Measurements from ENCODE around the gene GALNT15. TPM values are rescaled to one million over a fixed set of nuclear protein-coding genes. Genes with fewer than 3 reads are reported as not detected.

GALNT15 gene
- total and polyA plus RNA-seq, 12 donors, result 2.9 to 22.8 (median 12.8) TPM

DNA sequence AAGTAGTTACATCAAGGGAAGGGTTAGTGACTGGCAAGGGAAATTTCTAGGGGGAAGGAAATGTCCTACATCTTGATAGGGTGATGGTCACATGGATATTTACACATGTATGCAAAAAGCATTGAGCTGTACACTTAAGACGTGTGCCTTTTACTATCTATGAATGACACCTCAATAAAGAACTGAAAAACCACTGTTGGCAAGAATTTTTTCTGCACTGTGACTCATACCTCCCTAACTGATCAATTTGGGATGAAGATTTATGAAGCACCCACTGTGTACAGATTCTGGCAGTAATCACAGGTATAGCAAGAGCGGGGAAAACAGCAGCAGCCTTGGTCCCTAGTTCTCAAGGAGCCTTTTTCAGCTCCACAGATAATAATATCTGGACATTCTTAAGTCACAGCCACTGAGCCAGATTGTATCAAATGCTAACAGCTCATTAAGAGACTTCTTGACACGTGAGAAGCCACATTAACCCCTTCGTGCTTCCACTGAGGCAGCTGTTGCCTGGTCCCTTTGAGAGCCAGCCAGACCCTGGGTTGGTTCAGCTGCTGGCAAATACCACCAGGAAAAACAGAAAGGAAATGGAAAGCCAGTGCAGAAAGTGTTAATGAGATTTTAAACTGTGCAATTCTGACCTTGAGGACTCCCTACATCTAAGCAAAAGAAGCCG lies 32.0 kb upstream of the GALNT15 start:
- intact Hi-C loops (cut with DNase I), result no loop called here
- 62 to 77% (median 67%) methylated on average over 5 of the region's 5 CpGs for WGBS, 4 donors
- Histone ChIP-seq H3K27ac (no peak overlapping the region), H3K9me3 (replicated peaks in 1 of 3) (no peaks in the 10 kb centered on the region), H3K4me1 (replicated peaks in 1 of 2) (no peaks in the 10 kb centered on the region), H3K27me3 (no peaks in the 10 kb centered on the region), H3K36me3 (replicated peaks in 1 of 2) (no peaks in the 10 kb centered on the region), H3K4me3 (no peak overlapping the region)
- TF ChIP-seq, protein P1, sequence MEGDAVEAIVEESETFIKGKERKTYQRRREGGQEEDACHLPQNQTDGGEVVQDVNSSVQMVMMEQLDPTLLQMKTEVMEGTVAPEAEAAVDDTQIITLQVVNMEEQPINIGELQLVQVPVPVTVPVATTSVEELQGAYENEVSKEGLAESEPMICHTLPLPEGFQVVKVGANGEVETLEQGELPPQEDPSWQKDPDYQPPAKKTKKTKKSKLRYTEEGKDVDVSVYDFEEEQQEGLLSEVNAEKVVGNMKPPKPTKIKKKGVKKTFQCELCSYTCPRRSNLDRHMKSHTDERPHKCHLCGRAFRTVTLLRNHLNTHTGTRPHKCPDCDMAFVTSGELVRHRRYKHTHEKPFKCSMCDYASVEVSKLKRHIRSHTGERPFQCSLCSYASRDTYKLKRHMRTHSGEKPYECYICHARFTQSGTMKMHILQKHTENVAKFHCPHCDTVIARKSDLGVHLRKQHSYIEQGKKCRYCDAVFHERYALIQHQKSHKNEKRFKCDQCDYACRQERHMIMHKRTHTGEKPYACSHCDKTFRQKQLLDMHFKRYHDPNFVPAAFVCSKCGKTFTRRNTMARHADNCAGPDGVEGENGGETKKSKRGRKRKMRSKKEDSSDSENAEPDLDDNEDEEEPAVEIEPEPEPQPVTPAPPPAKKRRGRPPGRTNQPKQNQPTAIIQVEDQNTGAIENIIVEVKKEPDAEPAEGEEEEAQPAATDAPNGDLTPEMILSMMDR (IDR thresholded peaks at IDR 0.05), result no peak
- no peak for TF ChIP-seq POLR2A (IDR thresholded peaks at IDR 0.05)
- no peak for DNase-seq

DNA sequence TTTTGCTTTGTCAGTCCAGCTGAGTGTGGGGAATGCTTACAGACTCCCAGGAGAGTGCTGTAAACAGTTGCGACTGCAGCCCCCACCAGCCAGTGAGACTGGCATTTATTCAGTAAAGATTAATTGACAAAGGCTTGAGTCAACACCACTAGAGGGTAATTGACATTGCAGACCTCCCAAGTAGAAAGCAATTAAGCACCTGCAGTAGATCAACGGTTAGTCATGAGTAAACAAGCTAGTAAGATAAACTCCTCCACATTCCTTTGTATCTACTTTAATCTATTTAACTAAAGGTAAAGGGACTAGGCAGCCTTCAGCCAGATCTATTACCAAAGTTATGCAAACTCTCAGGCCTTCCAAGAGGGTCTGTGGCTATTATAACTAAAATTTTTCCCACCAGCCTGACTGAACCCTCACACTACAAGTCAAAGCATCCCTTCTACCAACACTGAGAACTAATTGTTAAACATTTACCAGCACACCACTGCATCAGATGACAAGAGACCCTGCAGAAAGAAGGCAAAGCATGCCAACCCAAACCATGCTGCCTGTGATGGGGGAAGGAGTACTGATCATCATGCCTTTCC lies 30.5 kb upstream of the GALNT15 start:
- TF ChIP-seq, protein P1 (IDR thresholded peaks at IDR 0.05), result no peak
- TF ChIP-seq POLR2A (IDR thresholded peaks at IDR 0.05), result no peak
- Histone ChIP-seq H3K9me3 (replicated peaks in 1 of 3) (no peaks in the 10 kb centered on the region), H3K27ac (no peak overlapping the region), H3K4me3 (no peak overlapping the region), H3K4me1 (replicated peaks in 1 of 2) (no peaks in the 10 kb centered on the region), H3K27me3 (no peaks in the 10 kb centered on the region), H3K36me3 (replicated peaks in 1 of 2) (no peaks in the 10 kb centered on the region)
- 43 to 77% (median 62%) methylated on average over 2 of the region's 2 CpGs for WGBS, 4 donors
- intact Hi-C loops (cut with DNase I), result no loop called here
- DNase-seq, result no peak

DNA sequence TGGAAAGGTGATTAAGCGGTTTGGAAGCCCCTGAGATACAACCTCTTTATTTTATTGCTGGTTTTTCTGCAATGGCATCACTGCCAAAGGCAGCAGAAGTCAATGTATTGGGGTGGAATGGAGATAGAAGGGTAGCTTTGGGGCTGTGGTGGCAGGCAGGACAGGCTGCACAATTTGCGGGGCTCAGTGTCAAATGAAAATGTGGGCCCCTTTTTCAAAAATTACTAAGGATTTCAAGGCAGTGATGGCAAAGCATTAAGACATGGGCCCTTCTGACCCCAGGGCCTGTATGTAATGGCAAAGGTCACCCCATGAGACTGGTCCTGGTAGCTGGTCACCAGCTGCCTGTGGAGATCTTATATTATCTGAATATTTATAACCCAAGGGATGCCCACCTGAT lies 29.3 kb upstream of the GALNT15 start:
- intact Hi-C loops (cut with DNase I), result no loop called here
- Histone ChIP-seq H3K27me3 (no peaks in the 10 kb centered on the region), H3K4me1 (replicated peaks in 1 of 2) (no peaks in the 10 kb centered on the region), H3K27ac (no peak overlapping the region), H3K36me3 (replicated peaks in 1 of 2) (no peaks in the 10 kb centered on the region), H3K9me3 (replicated peaks in 1 of 3) (no peaks in the 10 kb centered on the region), H3K4me3 (no peak overlapping the region)
- TF ChIP-seq, protein P1 (IDR thresholded peaks at IDR 0.05), result no peak
- WGBS, 4 donors, result 95 to 98% (median 96%) methylated on average over 2 of the region's 2 CpGs
- no peak for DNase-seq

DNA sequence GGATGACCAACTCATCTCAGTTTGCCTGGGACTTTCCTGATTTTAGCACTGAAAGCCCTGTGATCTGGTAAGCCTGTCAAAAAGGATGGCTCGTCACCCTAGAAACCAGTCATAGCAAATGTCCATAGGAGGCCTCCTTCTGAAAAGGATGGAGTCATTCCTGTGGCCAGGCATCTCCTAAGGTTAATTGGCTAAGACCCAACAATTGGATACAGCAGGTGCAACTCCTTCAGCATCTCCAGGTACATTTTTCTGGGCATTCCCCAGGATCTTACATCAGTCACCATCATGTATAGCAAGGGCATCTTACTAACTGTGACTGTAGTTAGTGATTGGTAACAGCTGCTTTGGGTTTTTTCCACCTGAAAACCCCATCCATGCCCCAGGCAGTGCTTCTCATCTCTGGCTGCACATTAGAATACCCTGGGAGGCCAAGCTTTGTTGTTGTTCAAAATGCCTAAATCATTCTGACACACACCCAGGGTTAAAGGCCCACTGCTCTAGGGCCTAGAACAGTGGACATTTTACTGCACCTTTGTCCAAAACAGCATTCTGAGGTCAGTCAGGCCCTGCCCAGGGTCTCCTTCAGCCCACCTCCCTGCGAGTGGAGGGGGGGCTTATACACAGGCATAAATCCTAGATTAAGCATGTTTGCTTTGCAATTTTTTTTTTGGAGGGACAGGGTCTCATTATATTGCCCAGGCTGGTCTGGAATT lies 28.3 kb upstream of the GALNT15 start:
- 62 to 93% (median 76%) methylated on average over 2 of the region's 2 CpGs for WGBS, 4 donors
- Histone ChIP-seq H3K27ac (no peak overlapping the region), H3K36me3 (replicated peaks in 1 of 2) (no peaks in the 10 kb centered on the region), H3K27me3 (no peaks in the 10 kb centered on the region), H3K4me1 (replicated peaks in 1 of 2) (peaks cover 0 to 5% of the 10 kb centered on the region in 2 donors), H3K9me3 (replicated peaks in 1 of 3) (no peaks in the 10 kb centered on the region), H3K4me3 (no peak overlapping the region)
- intact Hi-C loops (cut with DNase I), result no loop called here
- TF ChIP-seq POLR2A (IDR thresholded peaks at IDR 0.05), result no peak
- TF ChIP-seq, protein P1 (IDR thresholded peaks at IDR 0.05), result no peak
- no peak for DNase-seq
